ENCODE results near the gene CARS1. TPM values are rescaled to one million over a fixed set of nuclear protein-coding genes. Genes with fewer than 3 reads are reported as not detected.

Gene CARS1
- total RNA-seq, 1 donor from 2014 or later = 17.2 TPM

GRCh38 chr11:3086114-3086513 lies 28.9 kb upstream of the CARS1 start:
- Mint-ChIP-seq H3K4me3 (no peak overlapping the region), H3K27ac (no peak overlapping the region), H3K4me1 (peaks cover 3% of the 10 kb centered on the region), H3K27me3 (ENCODE audit: insufficient read depth, low read depth) (peaks cover 15% of the 10 kb centered on the region), H3K9me3 (no peaks in the 10 kb centered on the region), H3K36me3 (no peaks in the 10 kb centered on the region)
- Histone ChIP-seq H3K27ac (no peak overlapping the region), H3K79me2 (ENCODE audit: low read depth) (no peaks in the 10 kb centered on the region), H3K9ac (no peak overlapping the region), H3K4me1 (no peaks in the 10 kb centered on the region), H3K36me3 (no peaks in the 10 kb centered on the region), H3F3A (ENCODE audit: low read depth) (no peaks in the 10 kb centered on the region), H3K9me3 (ENCODE audit: low read depth) (no peaks in the 10 kb centered on the region), H3K4me3 (no peak overlapping the region), H4K20me1 (ENCODE audit: low read depth) (no peaks in the 10 kb centered on the region), H2AFZ (replicated peaks) (no peak overlapping the region), H3K27me3 (no peaks in the 10 kb centered on the region), H3K4me2 (no peak overlapping the region)
- no peak for DNase-seq (ENCODE audit: low spot score)
- no peak for TF ChIP-seq EZH2 (IDR thresholded peaks at IDR 0.05)
- no peak for TF ChIP-seq CTCF (IDR thresholded peaks at IDR 0.05)
- no peak for TF ChIP-seq EZH2phosphoT487 (IDR thresholded peaks at IDR 0.05)

- no peaks in the 10 kb centered on the region for H3F3A ChIP-seq (ENCODE audit: low read depth)
- H3K27me3 Mint-ChIP-seq (ENCODE audit: insufficient read depth, low read depth) = peaks cover 17% of the 10 kb centered on the region
Observed at GRCh38 chr11:3085052-3085451, 27.8 kb upstream of the CARS1 start.

GRCh38 chr11:3083321-3083720 lies 26.1 kb upstream of the CARS1 start:
- Histone ChIP-seq H3K4me2 (no peak overlapping the region), H3K9ac (no peak overlapping the region), H2AFZ (replicated peaks) (no peak overlapping the region), H3K27me3 (no peaks in the 10 kb centered on the region), H4K20me1 (ENCODE audit: low read depth) (no peaks in the 10 kb centered on the region), H3K4me3 (no peak overlapping the region), H3K36me3 (no peaks in the 10 kb centered on the region), H3K4me1 (no peaks in the 10 kb centered on the region), H3K9me3 (ENCODE audit: low read depth) (no peaks in the 10 kb centered on the region), H3K27ac (no peak overlapping the region), H3K79me2 (ENCODE audit: low read depth) (no peaks in the 10 kb centered on the region), H3F3A (ENCODE audit: low read depth) (no peaks in the 10 kb centered on the region)
- DNase-seq (ENCODE audit: low spot score) = no peak
- peaks cover 13% of the 10 kb centered on the region for H3K27me3 Mint-ChIP-seq (ENCODE audit: insufficient read depth, low read depth)
- no peak overlapping the region for H3K27ac Mint-ChIP-seq
- H3K4me1 Mint-ChIP-seq = peaks cover 3% of the 10 kb centered on the region
- H3K36me3 Mint-ChIP-seq = no peaks in the 10 kb centered on the region
- no peak overlapping the region for H3K4me3 Mint-ChIP-seq
- H3K9me3 Mint-ChIP-seq = no peaks in the 10 kb centered on the region
- no peak for TF ChIP-seq EZH2phosphoT487 (IDR thresholded peaks at IDR 0.05)
- no peak for TF ChIP-seq EZH2 (IDR thresholded peaks at IDR 0.05)
- no peak for TF ChIP-seq CTCF (IDR thresholded peaks at IDR 0.05)

More at GRCh38 chr11:3085052-3085451, 27.8 kb upstream of the CARS1 start:
- no peak overlapping the region for H3K27ac Mint-ChIP-seq
- Histone ChIP-seq H3K9me3 (ENCODE audit: low read depth) (no peaks in the 10 kb centered on the region), H3K4me3 (no peak overlapping the region), H4K20me1 (ENCODE audit: low read depth) (no peaks in the 10 kb centered on the region), H3K36me3 (no peaks in the 10 kb centered on the region), H3K4me2 (no peak overlapping the region), H2AFZ (replicated peaks) (no peak overlapping the region), H3K79me2 (ENCODE audit: low read depth) (no peaks in the 10 kb centered on the region), H3K4me1 (no peaks in the 10 kb centered on the region), H3K27me3 (no peaks in the 10 kb centered on the region), H3K27ac (no peak overlapping the region), H3K9ac (no peak overlapping the region)
- no peaks in the 10 kb centered on the region for H3K9me3 Mint-ChIP-seq
- H3K4me1 Mint-ChIP-seq = peaks cover 3% of the 10 kb centered on the region
- DNase-seq (ENCODE audit: low spot score) = no peak
- H3K4me3 Mint-ChIP-seq = no peak overlapping the region
- no peaks in the 10 kb centered on the region for H3K36me3 Mint-ChIP-seq
- TF ChIP-seq EZH2phosphoT487 (IDR thresholded peaks at IDR 0.05) = no peak
- no peak for TF ChIP-seq EZH2 (IDR thresholded peaks at IDR 0.05)
- no peak for TF ChIP-seq CTCF (IDR thresholded peaks at IDR 0.05)

All from neural progenitor cell (in vitro differentiated cells).